ENCODE measurements around the gene CDKN2B. TPM values are rescaled to one million over a fixed set of nuclear protein-coding genes. Genes with fewer than 3 reads are reported as not detected.

Gene CDKN2B
- total and polyA plus RNA-seq, 2 of the 13 experiments (the other 11 are each of a cell fraction or from before 2014, with no cell fraction given): 1.4 to 1.5 TPM

DNA sequence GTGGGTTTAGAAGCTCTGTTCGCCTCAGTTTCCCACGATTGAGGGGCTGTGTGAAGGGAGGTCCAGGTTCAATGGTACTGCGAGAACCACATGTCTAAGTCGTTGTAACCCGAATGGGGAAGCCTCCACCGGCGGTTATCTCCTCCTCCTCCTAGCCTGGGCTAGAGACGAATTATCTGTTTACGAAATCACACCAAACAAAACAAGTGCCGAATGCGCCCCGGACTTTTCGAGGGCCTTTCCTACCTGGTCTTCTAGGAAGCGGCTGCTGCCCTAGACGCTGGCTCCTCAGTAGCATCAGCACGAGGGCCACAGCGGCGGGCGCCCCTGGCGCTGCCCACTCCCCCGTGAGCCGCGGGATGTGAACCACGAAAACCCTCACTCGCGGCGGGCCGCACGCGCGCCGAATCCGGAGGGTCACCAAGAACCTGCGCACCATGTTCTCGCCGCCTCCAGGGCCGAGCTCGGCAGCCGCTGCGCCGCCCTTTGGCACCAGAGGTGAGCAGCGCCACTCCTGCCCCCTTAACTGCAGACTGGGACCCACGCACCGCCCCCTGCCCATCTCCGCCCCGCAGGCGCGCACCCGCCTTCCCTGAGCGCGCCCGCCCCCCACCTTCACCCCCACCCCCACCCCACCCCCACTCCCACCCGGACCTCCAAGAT lies 15.1 kb downstream of the CDKN2B start, which contains the start of gene CDKN2A (continued):
- TF ChIP-seq, protein P1, sequence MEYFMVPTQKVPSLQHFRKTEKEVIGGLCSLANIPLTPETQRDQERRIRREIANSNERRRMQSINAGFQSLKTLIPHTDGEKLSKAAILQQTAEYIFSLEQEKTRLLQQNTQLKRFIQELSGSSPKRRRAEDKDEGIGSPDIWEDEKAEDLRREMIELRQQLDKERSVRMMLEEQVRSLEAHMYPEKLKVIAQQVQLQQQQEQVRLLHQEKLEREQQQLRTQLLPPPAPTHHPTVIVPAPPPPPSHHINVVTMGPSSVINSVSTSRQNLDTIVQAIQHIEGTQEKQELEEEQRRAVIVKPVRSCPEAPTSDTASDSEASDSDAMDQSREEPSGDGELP (IDR thresholded peaks at IDR 0.05; ENCODE audit: borderline replicate concordance, low read depth): no peak
- TF ChIP-seq ZBTB1 (CRISPR knock-in tag; IDR thresholded peaks at IDR 0.05; ENCODE audit: borderline replicate concordance) (no peak), ZNF850 (CRISPR knock-in tag; conservative IDR thresholded peaks at IDR 0.05) (no peak), ZNF564 (CRISPR knock-in tag; IDR thresholded peaks at IDR 0.05) (no peak), TGIF2 (CRISPR knock-in tag; IDR thresholded peaks at IDR 0.05) (no peak), NFYC (CRISPR knock-in tag; IDR thresholded peaks at IDR 0.05) (no peak), CC2D1A (CRISPR knock-in tag; IDR thresholded peaks at IDR 0.05) (no peak), ZMYM3 (CRISPR knock-in tag; IDR thresholded peaks at IDR 0.05) (no peak), MXD4 (CRISPR knock-in tag; IDR thresholded peaks at IDR 0.05) (no peak), HMGA1 (CRISPR knock-in tag; conservative IDR thresholded peaks at IDR 0.05) (no peak), NFKB2 (CRISPR knock-in tag; IDR thresholded peaks at IDR 0.05; ENCODE audit: borderline replicate concordance) (no peak)
- TF ChIP-seq, protein P2, sequence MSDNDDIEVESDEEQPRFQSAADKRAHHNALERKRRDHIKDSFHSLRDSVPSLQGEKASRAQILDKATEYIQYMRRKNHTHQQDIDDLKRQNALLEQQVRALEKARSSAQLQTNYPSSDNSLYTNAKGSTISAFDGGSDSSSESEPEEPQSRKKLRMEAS (IDR thresholded peaks at IDR 0.05): 0 out of 2 replicates have a peak, but pooled peaks have one; percentile 20
- TF ChIP-seq, protein P3, sequence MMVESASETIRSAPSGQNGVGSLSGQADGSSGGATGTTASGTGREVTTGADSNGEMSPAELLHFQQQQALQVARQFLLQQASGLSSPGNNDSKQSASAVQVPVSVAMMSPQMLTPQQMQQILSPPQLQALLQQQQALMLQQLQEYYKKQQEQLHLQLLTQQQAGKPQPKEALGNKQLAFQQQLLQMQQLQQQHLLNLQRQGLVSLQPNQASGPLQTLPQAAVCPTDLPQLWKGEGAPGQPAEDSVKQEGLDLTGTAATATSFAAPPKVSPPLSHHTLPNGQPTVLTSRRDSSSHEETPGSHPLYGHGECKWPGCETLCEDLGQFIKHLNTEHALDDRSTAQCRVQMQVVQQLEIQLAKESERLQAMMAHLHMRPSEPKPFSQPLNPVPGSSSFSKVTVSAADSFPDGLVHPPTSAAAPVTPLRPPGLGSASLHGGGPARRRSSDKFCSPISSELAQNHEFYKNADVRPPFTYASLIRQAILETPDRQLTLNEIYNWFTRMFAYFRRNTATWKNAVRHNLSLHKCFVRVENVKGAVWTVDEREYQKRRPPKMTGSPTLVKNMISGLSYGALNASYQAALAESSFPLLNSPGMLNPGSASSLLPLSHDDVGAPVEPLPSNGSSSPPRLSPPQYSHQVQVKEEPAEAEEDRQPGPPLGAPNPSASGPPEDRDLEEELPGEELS (CRISPR knock-in tag; IDR thresholded peaks at IDR 0.05): no peak
- TF ChIP-seq, protein P4, sequence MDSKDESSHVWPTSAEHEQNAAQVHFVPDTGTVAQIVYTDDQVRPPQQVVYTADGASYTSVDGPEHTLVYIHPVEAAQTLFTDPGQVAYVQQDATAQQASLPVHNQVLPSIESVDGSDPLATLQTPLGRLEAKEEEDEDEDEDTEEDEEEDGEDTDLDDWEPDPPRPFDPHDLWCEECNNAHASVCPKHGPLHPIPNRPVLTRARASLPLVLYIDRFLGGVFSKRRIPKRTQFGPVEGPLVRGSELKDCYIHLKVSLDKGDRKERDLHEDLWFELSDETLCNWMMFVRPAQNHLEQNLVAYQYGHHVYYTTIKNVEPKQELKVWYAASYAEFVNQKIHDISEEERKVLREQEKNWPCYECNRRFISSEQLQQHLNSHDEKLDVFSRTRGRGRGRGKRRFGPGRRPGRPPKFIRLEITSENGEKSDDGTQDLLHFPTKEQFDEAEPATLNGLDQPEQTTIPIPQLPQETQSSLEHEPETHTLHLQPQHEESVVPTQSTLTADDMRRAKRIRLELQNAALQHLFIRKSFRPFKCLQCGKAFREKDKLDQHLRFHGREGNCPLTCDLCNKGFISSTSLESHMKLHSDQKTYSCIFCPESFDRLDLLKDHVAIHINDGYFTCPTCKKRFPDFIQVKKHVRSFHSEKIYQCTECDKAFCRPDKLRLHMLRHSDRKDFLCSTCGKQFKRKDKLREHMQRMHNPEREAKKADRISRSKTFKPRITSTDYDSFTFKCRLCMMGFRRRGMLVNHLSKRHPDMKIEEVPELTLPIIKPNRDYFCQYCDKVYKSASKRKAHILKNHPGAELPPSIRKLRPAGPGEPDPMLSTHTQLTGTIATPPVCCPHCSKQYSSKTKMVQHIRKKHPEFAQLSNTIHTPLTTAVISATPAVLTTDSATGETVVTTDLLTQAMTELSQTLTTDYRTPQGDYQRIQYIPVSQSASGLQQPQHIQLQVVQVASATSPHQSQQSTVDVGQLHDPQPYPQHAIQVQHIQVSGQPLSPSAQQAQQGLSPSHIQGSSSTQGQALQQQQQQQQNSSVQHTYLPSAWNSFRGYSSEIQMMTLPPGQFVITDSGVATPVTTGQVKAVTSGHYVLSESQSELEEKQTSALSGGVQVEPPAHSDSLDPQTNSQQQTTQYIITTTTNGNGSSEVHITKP (CRISPR knock-in tag; IDR thresholded peaks at IDR 0.05; ENCODE audit: low read depth): no peak
- TF ChIP-seq, protein P5, sequence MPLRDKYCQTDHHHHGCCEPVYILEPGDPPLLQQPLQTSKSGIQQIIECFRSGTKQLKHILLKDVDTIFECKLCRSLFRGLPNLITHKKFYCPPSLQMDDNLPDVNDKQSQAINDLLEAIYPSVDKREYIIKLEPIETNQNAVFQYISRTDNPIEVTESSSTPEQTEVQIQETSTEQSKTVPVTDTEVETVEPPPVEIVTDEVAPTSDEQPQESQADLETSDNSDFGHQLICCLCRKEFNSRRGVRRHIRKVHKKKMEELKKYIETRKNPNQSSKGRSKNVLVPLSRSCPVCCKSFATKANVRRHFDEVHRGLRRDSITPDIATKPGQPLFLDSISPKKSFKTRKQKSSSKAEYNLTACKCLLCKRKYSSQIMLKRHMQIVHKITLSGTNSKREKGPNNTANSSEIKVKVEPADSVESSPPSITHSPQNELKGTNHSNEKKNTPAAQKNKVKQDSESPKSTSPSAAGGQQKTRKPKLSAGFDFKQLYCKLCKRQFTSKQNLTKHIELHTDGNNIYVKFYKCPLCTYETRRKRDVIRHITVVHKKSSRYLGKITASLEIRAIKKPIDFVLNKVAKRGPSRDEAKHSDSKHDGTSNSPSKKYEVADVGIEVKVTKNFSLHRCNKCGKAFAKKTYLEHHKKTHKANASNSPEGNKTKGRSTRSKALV (CRISPR knock-in tag; IDR thresholded peaks at IDR 0.05): peak; percentile 92
- TF ChIP-seq, protein P6, sequence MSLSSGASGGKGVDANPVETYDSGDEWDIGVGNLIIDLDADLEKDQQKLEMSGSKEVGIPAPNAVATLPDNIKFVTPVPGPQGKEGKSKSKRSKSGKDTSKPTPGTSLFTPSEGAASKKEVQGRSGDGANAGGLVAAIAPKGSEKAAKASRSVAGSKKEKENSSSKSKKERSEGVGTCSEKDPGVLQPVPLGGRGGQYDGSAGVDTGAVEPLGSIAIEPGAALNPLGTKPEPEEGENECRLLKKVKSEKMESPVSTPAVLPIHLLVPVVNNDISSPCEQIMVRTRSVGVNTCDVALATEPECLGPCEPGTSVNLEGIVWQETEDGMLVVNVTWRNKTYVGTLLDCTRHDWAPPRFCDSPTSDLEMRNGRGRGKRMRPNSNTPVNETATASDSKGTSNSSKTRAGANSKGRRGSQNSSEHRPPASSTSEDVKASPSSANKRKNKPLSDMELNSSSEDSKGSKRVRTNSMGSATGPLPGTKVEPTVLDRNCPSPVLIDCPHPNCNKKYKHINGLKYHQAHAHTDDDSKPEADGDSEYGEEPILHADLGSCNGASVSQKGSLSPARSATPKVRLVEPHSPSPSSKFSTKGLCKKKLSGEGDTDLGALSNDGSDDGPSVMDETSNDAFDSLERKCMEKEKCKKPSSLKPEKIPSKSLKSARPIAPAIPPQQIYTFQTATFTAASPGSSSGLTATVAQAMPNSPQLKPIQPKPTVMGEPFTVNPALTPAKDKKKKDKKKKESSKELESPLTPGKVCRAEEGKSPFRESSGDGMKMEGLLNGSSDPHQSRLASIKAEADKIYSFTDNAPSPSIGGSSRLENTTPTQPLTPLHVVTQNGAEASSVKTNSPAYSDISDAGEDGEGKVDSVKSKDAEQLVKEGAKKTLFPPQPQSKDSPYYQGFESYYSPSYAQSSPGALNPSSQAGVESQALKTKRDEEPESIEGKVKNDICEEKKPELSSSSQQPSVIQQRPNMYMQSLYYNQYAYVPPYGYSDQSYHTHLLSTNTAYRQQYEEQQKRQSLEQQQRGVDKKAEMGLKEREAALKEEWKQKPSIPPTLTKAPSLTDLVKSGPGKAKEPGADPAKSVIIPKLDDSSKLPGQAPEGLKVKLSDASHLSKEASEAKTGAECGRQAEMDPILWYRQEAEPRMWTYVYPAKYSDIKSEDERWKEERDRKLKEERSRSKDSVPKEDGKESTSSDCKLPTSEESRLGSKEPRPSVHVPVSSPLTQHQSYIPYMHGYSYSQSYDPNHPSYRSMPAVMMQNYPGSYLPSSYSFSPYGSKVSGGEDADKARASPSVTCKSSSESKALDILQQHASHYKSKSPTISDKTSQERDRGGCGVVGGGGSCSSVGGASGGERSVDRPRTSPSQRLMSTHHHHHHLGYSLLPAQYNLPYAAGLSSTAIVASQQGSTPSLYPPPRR (CRISPR knock-in tag; IDR thresholded peaks at IDR 0.05; ENCODE audit: borderline replicate concordance): no peak
